PC-9 (cell line): ENCODE data around the gene ZNF831. TPM values are rescaled to one million over a fixed set of nuclear protein-coding genes. Genes with fewer than 3 reads are reported as not detected.

Experiments used
- BruUV-seq: library from RNA; stranded (reverse); fragments of 400-500 nt; replicated peaks from 2 replicates; lab custom pipeline; 2021; lab: Mats Ljungman, UMichigan
- CTCF ChIA-PET: fragments of 300-600 bp; sonication (Branson Sonifier 250); formaldehyde crosslinking; loops from one replicate; lab custom pipeline; 2022; ENCODE audit warnings: antibody characterized with exemption; lab: Charles Lee
- POLR2A ChIA-PET: fragments of 300-600 bp; sonication (Branson Sonifier 250); formaldehyde crosslinking; loops from one replicate; lab custom pipeline; 2022; ENCODE audit warnings: antibody characterized with exemption; ENCODE audit not compliant: unreplicated experiment; lab: Charles Lee
- DNase-seq, 2 experiments: peaks; one replicate each; pipeline versions ENCODE4 v3.0.0 to v3.0.0-alpha.2; 2015 to 2022; ENCODE audit warnings: mixed read lengths in 1 of 2
- H2AFZ ChIP-seq: fragments of 200-600 bp; sonication (generic); 2 replicates; pipeline ENCODE4 v1.8.1; 2017; ENCODE audit warnings: antibody characterized with exemption
- H3F3A ChIP-seq: fragments of 200-600 bp; sonication (generic); 2 replicates; pipeline ENCODE4 v1.8.1; 2017; ENCODE audit warnings: antibody characterized with exemption, mild to moderate bottlenecking, low read depth; ENCODE audit not compliant: insufficient read depth
- H3K27ac ChIP-seq: fragments of 200-600 bp; sonication (generic); 2 replicates; pipeline ENCODE4 v1.6.1; 2016; ENCODE audit warnings: mixed run types
- H3K27me3 ChIP-seq: fragments of 200-600 bp; sonication (generic); 2 replicates; pipeline ENCODE4 v1.6.1; 2016; ENCODE audit warnings: low read depth, mixed run types; ENCODE audit not compliant: insufficient read depth
- H3K36me3 ChIP-seq: fragments of 200-600 bp; sonication (generic); 2 replicates; pipeline ENCODE4 v1.6.1; 2016; ENCODE audit warnings: low read depth, mixed run types
- H3K4me1 ChIP-seq: fragments of 200-600 bp; sonication (generic); replicated peaks from 2 replicates; pipeline ENCODE4 v1.6.1; 2016; ENCODE audit warnings: mixed run types; ENCODE audit not compliant: insufficient read depth
- H3K4me2 ChIP-seq: fragments of 200-600 bp; sonication (generic); 2 replicates; pipeline ENCODE4 v1.6.1; 2017; ENCODE audit warnings: mixed run types
- H3K4me3 ChIP-seq: fragments of 200-600 bp; sonication (generic); 2 replicates; pipeline ENCODE4 v1.6.1; 2016; ENCODE audit warnings: mixed run types
- H3K79me2 ChIP-seq: fragments of 200-600 bp; sonication (generic); 2 replicates; pipeline ENCODE4 v1.6.1; 2017; ENCODE audit warnings: low read depth, mixed run types
- H3K9me2 ChIP-seq: fragments of 200-600 bp; sonication (generic); 2 replicates; pipeline ENCODE4 v1.8.1; 2017; ENCODE audit warnings: mild to moderate bottlenecking; ENCODE audit not compliant: insufficient read depth
- H3K9me3 ChIP-seq: fragments of 200-600 bp; sonication (generic); 2 replicates; pipeline ENCODE4 v1.8.1; 2016; ENCODE audit warnings: low read depth; ENCODE audit not compliant: insufficient read depth
- H4K20me1 ChIP-seq: fragments of 200-600 bp; sonication (generic); 2 replicates; pipeline ENCODE4 v1.8.1; 2017; ENCODE audit not compliant: insufficient read depth
- EZH2 ChIP-seq: fragments of 200-600 bp; sonication (generic); IDR thresholded peaks from 2 replicates; pipeline ENCODE4 v1.8.0; 2017; ENCODE audit warnings: antibody characterized with exemption, low read depth
- intact Hi-C: fragments of 100-400 bp; cut with micrococcal nuclease; formaldehyde crosslinking; loops from one replicate; pipeline ENCODE4 v1.10.0; 2022; ENCODE audit not compliant: unreplicated experiment
- total RNA-seq: library from RNA; stranded (reverse); gene quantifications from 2 replicates; pipeline ENCODE4 v1.2.3, GENCODE V29; 2021
- TF ChIP-seq, protein P1 (sequence below): fragments of 200-600 bp; sonication (generic); conservative IDR thresholded peaks from 2 replicates; pipeline ENCODE4 v1.6.1; 2017; ENCODE audit warnings: mixed run types, antibody characterized with exemption, mild to moderate bottlenecking, moderate library complexity

ZNF831 gene
- total RNA-seq, 1 experiment from 2014 or later = not detected

DNA sequence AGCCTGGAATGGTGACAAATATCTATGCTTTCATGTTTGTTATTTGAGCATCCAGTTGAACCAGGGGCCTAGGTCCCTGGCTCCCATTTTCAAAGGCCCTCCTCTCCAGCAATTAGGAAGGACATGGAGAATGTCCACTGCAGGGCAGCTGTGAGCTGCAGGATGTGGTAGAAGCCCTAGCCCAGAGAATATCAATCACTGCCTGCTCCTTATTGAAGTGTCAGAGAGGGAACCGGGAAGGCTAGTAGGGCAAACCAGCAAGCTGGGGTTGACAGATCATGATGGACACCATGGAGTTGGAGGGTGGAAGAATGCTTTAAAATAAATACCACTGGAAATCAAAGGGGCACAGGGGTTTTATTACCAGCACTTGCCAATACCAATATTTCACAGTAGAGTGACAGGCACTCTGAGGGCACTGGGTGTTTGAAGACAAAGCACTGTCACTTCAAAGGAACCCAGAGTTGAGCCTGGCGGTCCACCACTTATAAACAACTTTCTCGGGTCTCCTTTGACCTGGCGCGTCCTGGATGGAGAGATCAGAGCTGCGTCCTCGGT lies 47.7 kb downstream of the ZNF831 start:
- Histone ChIP-seq H3K27ac (no peak overlapping the region), H3K9me2 (no peaks in the 10 kb centered on the region), H3K4me3 (no peak overlapping the region), H3K4me1 (no peaks in the 10 kb centered on the region), H3K79me2 (no peaks in the 10 kb centered on the region), H3K27me3 (peaks cover 98% of the 10 kb centered on the region), H3K36me3 (no peaks in the 10 kb centered on the region), H3K9me3 (peaks cover 5% of the 10 kb centered on the region; the same call in 1 of the 2 replicates), H2AFZ (no peak overlapping the region), H3K4me2 (no peak overlapping the region), H3F3A (no peaks in the 10 kb centered on the region), H4K20me1 (no peaks in the 10 kb centered on the region)
- POLR2A ChIA-PET = interaction anchor here (0.6 to 0.7 kb wide), 2 partner anchors 147 to 664 kb away, joined by 4 to 5 read pairs; no protein-coding TSS in a partner anchor
- DNase-seq = no peak
- intact Hi-C loops = no loop called here
- BruUV-seq = no TSS peak
- TF ChIP-seq EZH2 = no peak
- TF ChIP-seq, protein P1, sequence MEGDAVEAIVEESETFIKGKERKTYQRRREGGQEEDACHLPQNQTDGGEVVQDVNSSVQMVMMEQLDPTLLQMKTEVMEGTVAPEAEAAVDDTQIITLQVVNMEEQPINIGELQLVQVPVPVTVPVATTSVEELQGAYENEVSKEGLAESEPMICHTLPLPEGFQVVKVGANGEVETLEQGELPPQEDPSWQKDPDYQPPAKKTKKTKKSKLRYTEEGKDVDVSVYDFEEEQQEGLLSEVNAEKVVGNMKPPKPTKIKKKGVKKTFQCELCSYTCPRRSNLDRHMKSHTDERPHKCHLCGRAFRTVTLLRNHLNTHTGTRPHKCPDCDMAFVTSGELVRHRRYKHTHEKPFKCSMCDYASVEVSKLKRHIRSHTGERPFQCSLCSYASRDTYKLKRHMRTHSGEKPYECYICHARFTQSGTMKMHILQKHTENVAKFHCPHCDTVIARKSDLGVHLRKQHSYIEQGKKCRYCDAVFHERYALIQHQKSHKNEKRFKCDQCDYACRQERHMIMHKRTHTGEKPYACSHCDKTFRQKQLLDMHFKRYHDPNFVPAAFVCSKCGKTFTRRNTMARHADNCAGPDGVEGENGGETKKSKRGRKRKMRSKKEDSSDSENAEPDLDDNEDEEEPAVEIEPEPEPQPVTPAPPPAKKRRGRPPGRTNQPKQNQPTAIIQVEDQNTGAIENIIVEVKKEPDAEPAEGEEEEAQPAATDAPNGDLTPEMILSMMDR = no peak
- CTCF ChIA-PET = no interaction called here

DNA sequence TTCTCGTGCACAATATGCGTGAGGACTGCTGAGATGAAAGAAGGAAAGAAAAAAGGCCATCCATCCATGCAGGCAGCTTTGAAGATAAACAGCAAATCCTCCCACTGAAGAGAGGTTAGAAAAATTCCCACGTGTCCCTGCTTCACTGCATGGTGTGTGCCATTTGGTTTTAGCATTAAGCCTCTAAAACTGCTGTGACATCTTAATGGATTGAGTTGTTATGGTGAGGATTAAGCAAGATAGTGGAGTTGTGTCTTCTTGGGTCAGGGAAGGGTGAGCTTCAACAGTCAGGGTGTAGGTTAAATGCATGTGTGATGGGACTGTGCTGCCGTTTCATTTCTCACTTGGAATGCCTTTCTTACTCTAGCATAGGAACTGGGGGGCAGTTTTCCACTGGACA lies 50.5 kb downstream of the ZNF831 start:
- Histone ChIP-seq H3K9me3 (peaks cover 5% of the 10 kb centered on the region; the same call in 1 of the 2 replicates), H4K20me1 (no peaks in the 10 kb centered on the region), H3K4me3 (no peak overlapping the region), H3K27ac (no peak overlapping the region), H3K27me3 (peaks cover 95% of the 10 kb centered on the region), H3F3A (no peaks in the 10 kb centered on the region), H3K4me1 (no peaks in the 10 kb centered on the region), H3K79me2 (no peaks in the 10 kb centered on the region), H3K36me3 (no peaks in the 10 kb centered on the region), H3K4me2 (no peak overlapping the region), H3K9me2 (no peaks in the 10 kb centered on the region), H2AFZ (no peak overlapping the region)
- TF ChIP-seq, protein P1 = no peak
- ChIA-PET CTCF (no interaction called here), POLR2A (no interaction called here)
- intact Hi-C loops = no loop called here
- no TSS peak for BruUV-seq
- DNase-seq = no peak

DNA sequence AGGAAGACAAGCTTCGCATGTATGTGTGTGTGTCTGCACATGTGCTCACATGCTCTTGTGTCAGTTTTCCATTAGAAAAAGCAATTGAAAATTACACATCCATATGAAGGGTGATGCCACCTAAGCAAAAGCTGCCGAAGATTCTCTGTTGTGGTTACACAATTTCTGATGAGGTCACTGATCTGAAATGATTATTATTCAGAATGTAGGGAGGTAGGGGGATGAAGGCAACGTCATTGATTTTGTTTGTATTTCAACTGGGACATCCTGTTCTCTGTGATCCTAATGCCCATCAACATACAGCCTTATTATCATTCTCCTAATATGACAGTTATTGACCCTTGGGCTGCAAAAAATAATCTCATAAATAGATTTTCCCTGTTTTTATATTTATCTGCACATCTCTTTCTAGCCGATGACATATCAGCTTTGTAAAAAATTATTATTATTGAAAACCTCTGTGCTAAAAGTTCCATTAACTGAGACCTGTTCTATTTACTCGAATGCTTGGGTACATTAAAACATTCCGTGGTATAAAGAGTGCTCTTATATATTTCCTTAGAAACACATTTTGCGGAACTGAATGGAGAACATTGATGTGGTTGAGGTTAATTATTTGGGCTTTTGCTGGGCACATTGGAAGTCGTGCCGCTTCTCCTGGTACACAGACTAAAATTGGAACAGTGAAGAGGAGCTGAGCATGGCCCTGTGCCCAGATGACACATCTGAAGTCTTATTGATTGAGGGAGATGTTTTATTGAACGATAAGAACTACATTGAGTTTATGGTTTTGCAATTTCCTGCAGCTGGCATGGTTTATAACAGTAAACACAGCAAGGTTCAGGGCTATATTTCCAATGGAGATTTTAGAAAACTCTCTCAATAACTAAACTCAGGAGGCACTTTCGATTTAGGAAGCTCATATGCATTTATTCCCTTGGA lies 51.3 kb downstream of the ZNF831 start:
- H3K9me2 ChIP-seq = no peaks in the 10 kb centered on the region
- ChIA-PET CTCF (interaction anchor here (0.6 kb wide), 1 partner anchor 995 kb away, joined by 5 read pairs; no protein-coding TSS in a partner anchor), POLR2A (no interaction called here)
- H3K79me2 ChIP-seq = no peaks in the 10 kb centered on the region
- H3K27me3 ChIP-seq = peaks cover 95% of the 10 kb centered on the region
- DNase-seq = no peak
- intact Hi-C loops = no loop called here
- no peak overlapping the region for H3K4me2 ChIP-seq
- no peaks in the 10 kb centered on the region for H3F3A ChIP-seq
- H3K9me3 ChIP-seq = peaks cover 5% of the 10 kb centered on the region; the same call in 1 of the 2 replicates
- TF ChIP-seq, protein P1 = no peak
- TF ChIP-seq EZH2 = no peak
- H2AFZ ChIP-seq = no peak overlapping the region
- BruUV-seq = no TSS peak
- H3K27ac ChIP-seq = no peak overlapping the region
- no peaks in the 10 kb centered on the region for H3K4me1 ChIP-seq
- no peak overlapping the region for H3K4me3 ChIP-seq
- no peaks in the 10 kb centered on the region for H4K20me1 ChIP-seq
- no peaks in the 10 kb centered on the region for H3K36me3 ChIP-seq
